GM12872 (cell line): ENCODE data around the gene DR1.

ENCODE experiments used
- TF ChIP-seq, protein P1 (sequence below): IDR thresholded peaks from 3 replicates; pipeline ENCODE4 v1.5.1; 2011; ENCODE audit warnings: low read depth, mild to moderate bottlenecking, low read length, moderate library complexity; ENCODE audit not compliant: insufficient read depth

DR1 gene

DNA sequence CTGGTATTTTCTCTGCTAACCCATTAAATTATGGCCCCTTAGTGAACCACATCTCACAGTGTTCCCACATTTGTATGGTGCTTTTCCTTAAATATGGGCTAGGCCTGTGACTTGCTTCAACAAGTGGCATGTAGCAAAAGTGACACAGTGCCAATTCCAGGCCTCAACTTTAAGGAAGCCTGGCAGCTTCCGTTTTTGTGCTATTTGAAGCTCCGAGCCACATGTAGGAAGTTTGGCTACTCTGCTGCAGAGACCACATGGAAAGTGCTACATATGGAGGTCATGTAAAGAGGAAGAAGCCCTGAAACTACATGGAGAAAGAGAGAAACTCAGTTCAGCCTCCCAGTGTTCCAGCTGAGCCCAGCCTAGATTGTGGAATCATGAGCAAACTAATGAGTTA, 28.5 kb upstream of the DR1 start:
- TF ChIP-seq, protein P1, sequence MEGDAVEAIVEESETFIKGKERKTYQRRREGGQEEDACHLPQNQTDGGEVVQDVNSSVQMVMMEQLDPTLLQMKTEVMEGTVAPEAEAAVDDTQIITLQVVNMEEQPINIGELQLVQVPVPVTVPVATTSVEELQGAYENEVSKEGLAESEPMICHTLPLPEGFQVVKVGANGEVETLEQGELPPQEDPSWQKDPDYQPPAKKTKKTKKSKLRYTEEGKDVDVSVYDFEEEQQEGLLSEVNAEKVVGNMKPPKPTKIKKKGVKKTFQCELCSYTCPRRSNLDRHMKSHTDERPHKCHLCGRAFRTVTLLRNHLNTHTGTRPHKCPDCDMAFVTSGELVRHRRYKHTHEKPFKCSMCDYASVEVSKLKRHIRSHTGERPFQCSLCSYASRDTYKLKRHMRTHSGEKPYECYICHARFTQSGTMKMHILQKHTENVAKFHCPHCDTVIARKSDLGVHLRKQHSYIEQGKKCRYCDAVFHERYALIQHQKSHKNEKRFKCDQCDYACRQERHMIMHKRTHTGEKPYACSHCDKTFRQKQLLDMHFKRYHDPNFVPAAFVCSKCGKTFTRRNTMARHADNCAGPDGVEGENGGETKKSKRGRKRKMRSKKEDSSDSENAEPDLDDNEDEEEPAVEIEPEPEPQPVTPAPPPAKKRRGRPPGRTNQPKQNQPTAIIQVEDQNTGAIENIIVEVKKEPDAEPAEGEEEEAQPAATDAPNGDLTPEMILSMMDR, result no peak

DNA sequence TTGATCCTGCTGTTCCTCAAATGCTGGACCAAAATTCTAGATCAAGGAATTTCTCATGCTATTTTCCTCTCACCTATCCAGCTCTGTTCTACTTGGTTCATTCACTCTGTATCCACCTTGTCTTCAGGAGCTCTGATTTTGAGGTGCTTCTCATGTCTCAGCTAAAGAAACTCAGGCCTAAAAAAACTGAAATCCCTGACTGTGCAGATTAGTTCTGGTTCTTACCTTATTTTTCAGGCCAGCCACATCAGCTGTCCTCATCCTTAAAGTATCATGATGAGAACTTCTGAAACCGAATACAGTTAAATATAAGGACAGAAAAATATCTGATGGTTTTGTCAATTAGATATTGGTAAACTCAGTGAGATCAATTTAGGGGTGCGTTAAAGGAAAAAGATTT, 27.8 kb upstream of the DR1 start:
- TF ChIP-seq, protein P1, result no peak

- TF ChIP-seq, protein P1, result no peak
These were observed 24.0 kb upstream of the DR1 start for GRCh38 chr1:93321720-93322119.

DNA sequence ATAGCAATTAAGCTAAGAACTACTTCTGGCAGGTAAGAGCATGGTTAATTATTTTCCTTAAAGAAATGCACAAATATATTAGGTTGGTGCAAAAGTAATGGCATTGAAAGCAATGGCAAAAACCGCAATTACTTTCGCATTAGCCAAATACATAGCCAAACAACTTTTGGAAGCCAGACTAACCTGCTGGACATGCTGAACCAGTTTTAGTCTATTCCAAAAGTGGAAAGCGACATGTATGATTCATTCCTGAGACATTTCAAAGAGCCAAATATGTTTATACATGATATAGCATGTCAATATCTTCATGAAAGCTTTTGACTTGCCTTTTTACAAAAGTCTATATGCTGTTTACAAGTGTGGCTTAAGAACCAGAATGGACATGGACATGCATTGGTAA, 23.4 kb upstream of the DR1 start:
- TF ChIP-seq, protein P1, result no peak

- TF ChIP-seq, protein P1, result no peak
These were observed 22.4 kb upstream of the DR1 start for GRCh38 chr1:93323185-93323820.

DNA sequence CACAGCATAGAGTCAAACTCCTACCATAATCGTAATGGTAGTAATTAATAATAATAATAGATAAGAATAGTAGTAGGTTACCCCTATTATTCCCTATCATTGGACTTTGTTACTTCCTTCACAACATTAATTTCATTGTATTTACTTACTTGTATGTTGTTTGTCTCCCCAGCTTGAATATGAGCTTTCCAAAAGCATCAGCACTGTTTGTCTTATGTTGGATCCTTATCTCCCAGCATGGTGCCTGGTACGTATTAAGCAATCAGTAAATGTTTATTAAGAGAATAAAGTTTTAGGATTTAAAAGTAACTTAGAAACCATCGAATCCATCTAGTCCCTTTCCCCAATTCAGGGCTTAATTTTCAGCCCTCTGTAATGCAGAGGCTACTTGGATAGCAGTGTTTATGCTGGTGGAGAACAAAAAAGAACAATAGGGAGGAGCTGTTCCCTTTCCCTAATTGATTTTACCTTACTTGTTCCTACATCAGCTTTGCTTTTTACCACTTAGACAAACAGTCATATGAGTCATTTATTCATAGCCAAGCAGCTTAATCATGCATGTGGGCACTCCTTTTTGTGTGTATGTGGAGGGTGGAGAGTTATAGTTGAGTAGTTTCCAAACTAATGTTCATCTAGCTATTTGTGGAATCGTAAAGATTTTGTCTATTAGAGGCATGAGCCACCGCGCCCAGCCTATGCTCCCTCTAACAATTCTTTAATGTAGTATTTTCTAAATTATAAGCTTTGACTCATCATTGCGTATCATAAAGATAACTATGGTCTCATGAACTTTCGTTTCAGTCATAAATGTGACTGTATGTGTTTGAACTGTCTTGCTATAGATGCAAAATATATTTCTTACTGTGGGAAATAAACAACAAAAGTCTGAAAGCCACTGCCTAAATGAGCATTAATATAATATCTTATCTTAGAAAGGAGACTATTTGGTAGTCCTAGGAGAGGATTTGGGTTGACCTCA, 20.9 kb upstream of the DR1 start:
- TF ChIP-seq, protein P1, result no peak
